HL-60 (cell line): ENCODE results near the gene MBLAC1.

Experiments used
- CTCF ChIP-seq: IDR thresholded peaks from one replicate; pipeline ENCODE4 v1.5.1; 2011; ENCODE audit warnings: low read length, control low read depth, inconsistent platforms; ENCODE audit not compliant: insufficient read depth
- GABPA ChIP-seq: IDR thresholded peaks from 2 replicates; pipeline ENCODE4 v1.6.1; 2012; ENCODE audit warnings: low read depth
- POLR2AphosphoS5 ChIP-seq: IDR thresholded peaks from 2 replicates; pipeline ENCODE4 v1.6.1; 2012; ENCODE audit warnings: low read depth
- REST ChIP-seq: IDR thresholded peaks from 2 replicates; pipeline ENCODE4 v1.6.1; 2012; ENCODE audit warnings: low read depth; ENCODE audit not compliant: insufficient replicate concordance
- SPI1 ChIP-seq: IDR thresholded peaks from 2 replicates; pipeline ENCODE4 v1.6.1; 2012; ENCODE audit warnings: low read depth, mild to moderate bottlenecking, borderline replicate concordance

GRCh38 chr7:100106633-100107032, 20.1 kb upstream of the MBLAC1 start:
- no peak for TF ChIP-seq CTCF
- no peak for TF ChIP-seq REST
- no peak for TF ChIP-seq SPI1
- TF ChIP-seq POLR2AphosphoS5, result no peak
- no peak for TF ChIP-seq GABPA
